ENCODE results near the gene NFAM1.

Gene NFAM1

DNA sequence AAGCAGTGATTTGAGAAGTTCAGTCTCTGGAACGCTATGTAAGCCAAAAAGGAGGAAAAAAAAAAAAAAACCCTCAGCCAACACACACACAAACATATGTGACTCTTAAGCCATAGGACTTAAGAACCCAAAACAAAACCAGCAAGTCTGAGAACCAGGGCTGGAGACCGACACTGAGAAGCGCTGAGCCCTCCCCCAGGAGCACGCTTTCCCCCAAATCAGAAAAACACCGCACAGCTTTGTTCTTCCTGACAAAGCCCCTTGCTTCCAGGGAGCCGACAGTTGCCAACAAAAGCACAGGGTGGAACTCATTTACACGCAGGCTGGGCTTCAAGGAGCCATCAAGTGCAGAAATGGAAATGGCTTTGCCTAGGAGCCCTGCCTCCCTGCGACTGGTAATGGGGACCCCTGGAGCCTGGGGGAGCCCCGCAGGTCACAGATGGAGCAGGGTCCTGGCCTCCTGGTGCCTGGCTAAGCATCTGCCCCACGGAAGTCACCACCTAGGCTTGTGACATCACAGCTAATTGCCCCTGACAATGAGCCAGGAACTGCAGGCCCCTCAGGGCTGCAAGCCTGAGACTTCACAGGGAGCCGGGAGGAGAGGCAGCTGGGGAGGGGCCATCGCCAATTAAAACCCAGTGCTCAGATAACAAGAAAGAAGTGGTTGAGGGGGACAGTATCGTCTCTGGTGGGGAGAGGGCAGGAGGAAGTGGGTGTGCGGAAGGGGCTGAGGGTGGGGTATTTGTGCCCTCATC lies 66.9 kb downstream of the NFAM1 start:
- TF ChIP-seq FOXP2 (optimal IDR thresholded peaks at IDR 0.05; ENCODE audit: control extremely low read depth, extremely low read length, insufficient read depth) (no peak), POLR2AphosphoS5 (IDR thresholded peaks at IDR 0.05; ENCODE audit: borderline replicate concordance, low read depth, low read length) (peak; percentile 39; the same call in 1 of the 2 replicates), EZH2 (IDR thresholded peaks at IDR 0.05) (no peak)
- Histone ChIP-seq H3K27ac (peak overlapping the region; percentile 97), H3K9me3 (ENCODE audit: low read depth, low read length) (no peaks in the 10 kb centered on the region), H3K9ac (ENCODE audit: insufficient read length) (peak overlapping the region; percentile 71), H3K36me3 (ENCODE audit: insufficient read depth, low read length) (no peaks in the 10 kb centered on the region), H3K4me3 (peak overlapping the region; percentile 68)
- DNase-seq (ENCODE audit: low read depth, low spot score): no peak

DNA sequence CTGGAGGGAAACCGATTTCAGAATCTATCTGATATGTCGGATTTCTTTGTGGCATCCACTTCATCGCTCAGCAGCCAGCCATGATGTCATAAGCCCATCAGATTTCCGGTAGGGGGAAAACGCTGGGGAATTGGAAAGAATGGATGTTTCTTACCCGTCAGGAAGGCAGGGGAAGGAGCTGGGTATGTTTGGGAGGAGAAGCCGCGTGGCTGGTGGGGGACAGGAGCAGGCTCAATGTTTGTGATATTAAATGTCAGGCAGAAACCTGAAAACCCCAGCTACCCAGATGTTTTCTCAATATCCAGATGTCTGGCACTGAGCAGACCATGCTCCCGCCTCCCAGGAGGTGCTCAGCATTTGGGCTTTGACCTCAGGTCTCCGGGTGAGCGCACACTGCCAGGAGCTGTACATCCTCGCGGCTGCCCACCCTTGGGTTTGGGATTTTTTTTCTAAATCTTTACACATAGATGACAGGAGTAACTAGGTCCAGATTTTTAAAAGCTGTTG lies 67.5 kb downstream of the NFAM1 start:
- TF ChIP-seq POLR2AphosphoS5 (IDR thresholded peaks at IDR 0.05; ENCODE audit: borderline replicate concordance, low read depth, low read length): no peak; the same call in 1 of the 2 replicates
- TF ChIP-seq EZH2 (IDR thresholded peaks at IDR 0.05): no peak
- TF ChIP-seq FOXP2 (optimal IDR thresholded peaks at IDR 0.05; ENCODE audit: control extremely low read depth, extremely low read length, insufficient read depth): no peak
- Histone ChIP-seq H3K36me3 (ENCODE audit: insufficient read depth, low read length) (no peaks in the 10 kb centered on the region), H3K27ac (peak overlapping the region; percentile 97), H3K9ac (ENCODE audit: insufficient read length) (peak overlapping the region; percentile 71), H3K4me3 (peak overlapping the region; percentile 68), H3K9me3 (ENCODE audit: low read depth, low read length) (no peaks in the 10 kb centered on the region)
- no peak for DNase-seq (ENCODE audit: low read depth, low spot score)

DNA sequence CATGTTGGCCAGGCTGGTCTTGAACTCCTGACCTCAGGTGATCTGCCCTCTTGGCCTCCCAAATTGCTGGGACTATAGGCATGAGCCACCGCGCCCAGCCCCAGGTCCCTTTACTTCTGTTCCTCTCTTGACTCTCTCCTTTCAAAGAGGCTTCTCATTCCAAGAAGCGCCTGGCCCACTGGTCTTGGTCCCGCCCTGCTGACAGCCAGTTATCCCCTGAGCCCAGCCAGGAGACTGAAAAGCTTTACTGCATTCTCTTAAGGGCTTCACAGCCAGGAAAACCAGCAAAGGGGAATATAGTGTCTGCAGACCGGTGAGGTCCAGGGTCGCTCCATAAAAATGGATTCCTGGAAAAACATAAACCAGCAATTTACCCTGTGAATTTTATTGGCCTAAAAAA lies 68.3 kb downstream of the NFAM1 start:
- TF ChIP-seq FOXP2 (optimal IDR thresholded peaks at IDR 0.05; ENCODE audit: control extremely low read depth, extremely low read length, insufficient read depth) (no peak), EZH2 (IDR thresholded peaks at IDR 0.05) (no peak), POLR2AphosphoS5 (IDR thresholded peaks at IDR 0.05; ENCODE audit: borderline replicate concordance, low read depth, low read length) (no peak)
- Histone ChIP-seq H3K4me3 (peak overlapping the region; percentile 68), H3K9ac (ENCODE audit: insufficient read length) (peak overlapping the region; percentile 71), H3K9me3 (ENCODE audit: low read depth, low read length) (no peaks in the 10 kb centered on the region), H3K27ac (peak overlapping the region; percentile 97), H3K36me3 (ENCODE audit: insufficient read depth, low read length) (no peaks in the 10 kb centered on the region)
- no peak for DNase-seq (ENCODE audit: low read depth, low spot score)

DNA sequence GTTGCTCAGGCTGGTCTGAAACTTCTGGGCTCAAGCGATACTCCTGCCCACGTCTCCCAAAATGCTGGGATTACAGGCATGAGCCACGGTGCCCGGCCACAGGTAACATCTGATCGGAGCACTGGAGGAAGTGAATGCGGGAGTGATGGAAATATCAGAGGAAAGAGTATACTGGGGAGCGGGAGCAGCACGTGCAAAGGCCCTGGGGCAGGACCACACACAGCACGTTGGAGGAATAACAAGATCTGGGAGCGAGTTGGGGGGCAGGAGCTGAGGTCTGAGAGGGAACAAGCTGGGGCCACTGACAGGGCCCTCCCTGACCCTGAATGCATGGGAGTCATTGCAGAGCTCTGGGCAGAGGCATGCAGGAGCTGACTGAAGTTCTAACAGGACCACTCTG lies 70.7 kb downstream of the NFAM1 start:
- TF ChIP-seq EZH2 (IDR thresholded peaks at IDR 0.05) (no peak), POLR2AphosphoS5 (IDR thresholded peaks at IDR 0.05; ENCODE audit: borderline replicate concordance, low read depth, low read length) (no peak), FOXP2 (optimal IDR thresholded peaks at IDR 0.05; ENCODE audit: control extremely low read depth, extremely low read length, insufficient read depth) (no peak)
- Histone ChIP-seq H3K9ac (ENCODE audit: insufficient read length) (no peak overlapping the region), H3K27ac (no peak overlapping the region)

DNA sequence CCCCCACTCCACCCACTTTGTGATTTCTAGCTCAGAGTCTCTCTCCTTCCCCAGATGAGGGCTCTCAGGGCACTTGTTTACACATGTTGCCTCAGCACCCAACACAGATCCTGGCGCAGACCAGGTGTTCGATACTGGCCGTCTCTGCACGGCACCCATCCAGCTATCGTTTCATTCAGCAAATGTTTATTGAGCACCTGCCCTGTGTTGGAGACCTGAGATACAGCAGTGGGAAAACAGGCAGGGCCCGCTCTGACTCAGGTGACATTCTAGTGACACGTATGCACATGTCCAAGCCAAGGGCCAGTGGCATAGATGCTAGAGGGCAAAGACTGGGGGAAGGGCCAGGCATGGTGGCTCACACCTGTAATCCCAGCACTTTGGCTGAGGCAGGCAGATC lies 71.9 kb downstream of the NFAM1 start:
- Histone ChIP-seq H3K9me3 (ENCODE audit: low read depth, low read length) (no peaks in the 10 kb centered on the region), H3K9ac (ENCODE audit: insufficient read length) (no peak overlapping the region), H3K4me3 (no peak overlapping the region), H3K27ac (no peak overlapping the region), H3K36me3 (ENCODE audit: insufficient read depth, low read length) (no peaks in the 10 kb centered on the region)
- DNase-seq (ENCODE audit: low read depth, low spot score): no peak
- TF ChIP-seq FOXP2 (optimal IDR thresholded peaks at IDR 0.05; ENCODE audit: control extremely low read depth, extremely low read length, insufficient read depth): no peak
- no peak for TF ChIP-seq POLR2AphosphoS5 (IDR thresholded peaks at IDR 0.05; ENCODE audit: borderline replicate concordance, low read depth, low read length)
- TF ChIP-seq EZH2 (IDR thresholded peaks at IDR 0.05): no peak

More for the DNA sequence above, 70.7 kb downstream of the NFAM1 start:
- Histone ChIP-seq H3K36me3 (ENCODE audit: insufficient read depth, low read length) (no peaks in the 10 kb centered on the region), H3K4me3 (no peak overlapping the region), H3K9me3 (ENCODE audit: low read depth, low read length) (no peaks in the 10 kb centered on the region)
- DNase-seq (ENCODE audit: low read depth, low spot score): no peak

DNA sequence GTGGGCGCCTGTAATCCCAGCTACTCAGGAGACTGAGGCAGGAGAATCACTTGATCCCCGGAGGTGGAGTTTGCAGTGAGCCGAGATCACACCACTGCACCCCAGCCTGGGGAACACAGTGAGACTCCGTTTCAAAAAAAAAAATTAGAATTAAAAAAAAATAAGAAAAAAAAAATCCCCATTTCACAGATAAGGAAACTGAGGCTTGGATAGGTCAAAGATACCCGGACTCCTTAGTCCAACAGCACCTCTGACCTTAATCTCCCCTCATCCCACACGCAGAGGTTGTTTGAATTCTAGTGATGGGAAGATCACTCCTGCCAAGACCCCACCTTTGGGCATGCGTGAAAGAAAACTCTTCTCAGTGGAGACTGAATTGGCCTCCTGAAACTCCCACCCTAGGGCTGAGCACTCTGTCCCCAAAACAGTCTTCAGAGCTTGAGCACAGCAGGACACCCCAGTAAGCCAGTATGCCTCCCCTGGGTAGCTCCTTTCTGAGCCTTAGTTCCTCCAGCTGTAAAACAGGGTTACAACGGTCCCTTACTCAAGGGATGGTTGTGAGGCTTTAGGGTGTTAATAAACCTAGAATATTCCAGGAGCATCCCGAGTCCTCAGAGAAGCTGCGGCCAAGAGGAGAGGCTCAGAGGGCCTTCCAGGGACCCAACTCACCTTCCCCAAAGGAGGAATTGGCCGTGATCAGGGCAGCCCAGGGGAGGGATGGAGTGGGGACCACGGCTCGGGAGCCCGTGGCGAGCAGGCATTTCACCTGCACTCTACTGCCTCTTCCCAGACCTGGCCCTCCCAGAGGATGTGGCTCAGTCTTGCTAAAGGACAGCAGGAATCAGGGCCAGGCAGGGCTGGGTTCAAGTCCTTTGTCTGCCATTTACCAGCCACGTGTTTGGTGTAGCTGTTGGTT lies 73.3 kb downstream of the NFAM1 start:
- H3K27ac ChIP-seq: no peak overlapping the region
- H3K36me3 ChIP-seq (ENCODE audit: insufficient read depth, low read length): no peaks in the 10 kb centered on the region
- no peak overlapping the region for H3K9ac ChIP-seq (ENCODE audit: insufficient read length)
- no peaks in the 10 kb centered on the region for H3K9me3 ChIP-seq (ENCODE audit: low read depth, low read length)
- TF ChIP-seq FOXP2 (optimal IDR thresholded peaks at IDR 0.05; ENCODE audit: control extremely low read depth, extremely low read length, insufficient read depth) (no peak), POLR2AphosphoS5 (IDR thresholded peaks at IDR 0.05; ENCODE audit: borderline replicate concordance, low read depth, low read length) (no peak), EZH2 (IDR thresholded peaks at IDR 0.05) (no peak)
- no peak for DNase-seq (ENCODE audit: low read depth, low spot score)
- H3K4me3 ChIP-seq: no peak overlapping the region

DNA sequence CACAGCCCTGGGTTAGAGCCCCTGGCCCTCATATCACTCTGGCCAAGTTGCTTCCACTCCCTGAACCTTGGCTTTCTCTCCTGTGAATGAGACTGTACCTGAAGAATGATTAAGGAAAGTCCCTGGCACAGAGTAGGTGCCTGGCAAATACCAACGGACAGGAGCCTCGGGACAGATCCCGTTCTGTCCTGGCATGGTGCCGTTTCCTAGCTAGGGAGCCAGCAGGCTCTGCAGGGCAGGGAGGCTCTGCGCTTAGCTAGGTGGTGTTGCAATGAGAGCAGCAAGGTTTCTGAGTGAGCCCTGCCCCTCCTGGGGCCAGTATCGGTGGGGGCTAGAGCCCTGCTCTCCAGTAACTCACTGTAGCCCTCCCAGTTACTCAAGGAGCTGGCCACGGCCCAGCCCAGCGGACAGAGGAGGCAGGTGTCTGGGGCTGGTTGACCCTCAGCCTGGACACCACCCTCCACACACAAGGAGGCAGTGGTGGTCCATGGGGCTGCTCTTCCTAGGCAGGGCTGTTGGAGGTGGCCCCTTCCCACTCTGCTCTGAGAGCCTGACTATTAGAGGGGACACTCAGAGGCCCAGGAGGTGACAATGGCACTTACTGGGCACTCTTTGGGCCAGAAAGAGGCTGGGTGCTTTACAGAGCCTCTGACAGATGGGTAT lies 74.4 kb downstream of the NFAM1 start:
- Histone ChIP-seq H3K9ac (ENCODE audit: insufficient read length) (no peak overlapping the region), H3K9me3 (ENCODE audit: low read depth, low read length) (no peaks in the 10 kb centered on the region), H3K27ac (no peak overlapping the region), H3K4me3 (no peak overlapping the region), H3K36me3 (ENCODE audit: insufficient read depth, low read length) (no peaks in the 10 kb centered on the region)
- TF ChIP-seq POLR2AphosphoS5 (IDR thresholded peaks at IDR 0.05; ENCODE audit: borderline replicate concordance, low read depth, low read length) (no peak), EZH2 (IDR thresholded peaks at IDR 0.05) (no peak), FOXP2 (optimal IDR thresholded peaks at IDR 0.05; ENCODE audit: control extremely low read depth, extremely low read length, insufficient read depth) (no peak)
- DNase-seq (ENCODE audit: low read depth, low spot score): no peak
